AG04450 (cell line): Measurements from ENCODE around the gene RNF40. TPM values are rescaled to one million over a fixed set of nuclear protein-coding genes. Genes with fewer than 3 reads are reported as not detected.

Experiments used
- CTCF ChIA-PET: fragments of 300-600, 350-600 bp; formaldehyde crosslinking; extraction: SDS; loops from one replicate; lab custom pipeline; 2022; ENCODE audit warnings: antibody characterized with exemption, inconsistent platforms; lab: Charles Lee
- POLR2A ChIA-PET: fragments of 350-600 bp; formaldehyde crosslinking; extraction: SDS; loops from one replicate; lab custom pipeline; 2021; ENCODE audit warnings: antibody characterized with exemption, inconsistent platforms; lab: Yijun Ruan, JAX
- DNase-seq: peaks from one replicate; pipeline ENCODE4 v3.0.0-alpha.2; 2011; ENCODE audit warnings: low read depth, low spot score
- H3K27ac ChIP-seq: one replicate; pipeline ENCODE4 v1.5.1; 2012; ENCODE audit warnings: low read depth, low read length, control low read depth
- H3K27me3 ChIP-seq: one replicate; pipeline ENCODE4 v1.6.0; 2012; ENCODE audit warnings: low read length; ENCODE audit not compliant: control insufficient read depth, insufficient read depth
- H3K4me3 ChIP-seq: 2 replicates; pipeline ENCODE4 v1.5.1; 2011; ENCODE audit warnings: mild to moderate bottlenecking, low read depth, low read length, control low read depth
- H3K9me3 ChIP-seq: 2 replicates; pipeline ENCODE4 v1.5.1; 2012; ENCODE audit warnings: low read length; ENCODE audit not compliant: control insufficient read depth, insufficient read depth
- polyA plus RNA-seq: library from polyadenylated mRNA; depleted of rRNA; stranded (reverse); fragments of >200 nt; gene quantifications from 2 replicates; pipeline ENCODE4 v1.2.3, GENCODE V29; 2011
- TF ChIP-seq, protein P1 (sequence below): IDR thresholded peaks from 2 replicates; pipeline ENCODE4 v1.5.1; 2011; ENCODE audit warnings: low read depth, low read length, control low read depth, inconsistent platforms

Gene RNF40
- polyA plus RNA-seq, 1 experiment = 66.8 TPM

DNA sequence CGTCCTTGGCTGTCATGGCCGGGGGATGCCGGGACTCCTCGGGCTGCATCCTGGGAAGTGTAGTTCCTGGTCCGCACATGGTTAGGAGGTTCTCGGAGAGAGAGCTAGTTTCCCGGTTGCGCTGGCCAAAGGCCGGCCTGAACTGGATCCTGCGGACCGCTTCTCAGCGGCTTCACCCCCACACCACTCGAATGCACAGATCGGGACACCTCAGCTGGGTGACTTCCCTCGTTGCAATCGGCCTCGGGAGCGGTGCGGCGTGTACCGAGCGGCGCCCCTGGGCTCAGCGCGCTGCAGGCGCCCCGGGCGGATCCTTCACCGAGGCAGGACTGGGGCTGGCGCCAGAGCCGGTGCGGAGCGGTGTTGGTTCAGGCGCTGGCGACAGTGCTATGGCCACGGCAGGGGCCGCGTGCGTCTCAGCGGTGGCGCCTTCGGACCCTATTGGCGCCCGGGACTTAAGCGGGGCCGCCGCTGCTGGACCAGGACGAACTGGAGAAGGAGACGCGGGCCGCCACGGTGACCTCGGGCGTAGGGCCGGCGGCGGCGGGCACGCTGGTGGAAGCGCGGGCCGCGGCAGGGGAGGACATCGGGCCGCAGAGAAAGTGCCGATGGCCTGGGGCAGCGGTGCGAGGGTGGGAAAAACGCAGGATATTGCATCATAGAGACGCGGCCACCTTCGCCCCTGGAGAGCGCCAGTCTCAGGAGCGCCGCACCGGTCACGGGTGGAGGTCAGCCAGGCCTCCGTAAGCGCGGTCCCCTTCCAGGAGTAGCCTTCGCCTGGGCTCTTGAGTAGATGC is 13.5 kb downstream of the RNF40 start:
- TF ChIP-seq, protein P1, sequence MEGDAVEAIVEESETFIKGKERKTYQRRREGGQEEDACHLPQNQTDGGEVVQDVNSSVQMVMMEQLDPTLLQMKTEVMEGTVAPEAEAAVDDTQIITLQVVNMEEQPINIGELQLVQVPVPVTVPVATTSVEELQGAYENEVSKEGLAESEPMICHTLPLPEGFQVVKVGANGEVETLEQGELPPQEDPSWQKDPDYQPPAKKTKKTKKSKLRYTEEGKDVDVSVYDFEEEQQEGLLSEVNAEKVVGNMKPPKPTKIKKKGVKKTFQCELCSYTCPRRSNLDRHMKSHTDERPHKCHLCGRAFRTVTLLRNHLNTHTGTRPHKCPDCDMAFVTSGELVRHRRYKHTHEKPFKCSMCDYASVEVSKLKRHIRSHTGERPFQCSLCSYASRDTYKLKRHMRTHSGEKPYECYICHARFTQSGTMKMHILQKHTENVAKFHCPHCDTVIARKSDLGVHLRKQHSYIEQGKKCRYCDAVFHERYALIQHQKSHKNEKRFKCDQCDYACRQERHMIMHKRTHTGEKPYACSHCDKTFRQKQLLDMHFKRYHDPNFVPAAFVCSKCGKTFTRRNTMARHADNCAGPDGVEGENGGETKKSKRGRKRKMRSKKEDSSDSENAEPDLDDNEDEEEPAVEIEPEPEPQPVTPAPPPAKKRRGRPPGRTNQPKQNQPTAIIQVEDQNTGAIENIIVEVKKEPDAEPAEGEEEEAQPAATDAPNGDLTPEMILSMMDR = no peak
- POLR2A ChIA-PET = interaction anchor here (0.6 to 1.5 kb wide), 3 partner anchors 28 to 42 kb away, joined by 3 to 6 read pairs (median 4); partner anchors contain the start of gene PHKG2
- no peak for DNase-seq
- no peaks in the 10 kb centered on the region for H3K27me3 ChIP-seq
- peak overlapping the region; percentile 57 for H3K27ac ChIP-seq
- H3K4me3 ChIP-seq = peak overlapping the region; percentile 73
- no peaks in the 10 kb centered on the region; the same call in 1 of the 2 replicates for H3K9me3 ChIP-seq
- CTCF ChIA-PET = no interaction called here

DNA sequence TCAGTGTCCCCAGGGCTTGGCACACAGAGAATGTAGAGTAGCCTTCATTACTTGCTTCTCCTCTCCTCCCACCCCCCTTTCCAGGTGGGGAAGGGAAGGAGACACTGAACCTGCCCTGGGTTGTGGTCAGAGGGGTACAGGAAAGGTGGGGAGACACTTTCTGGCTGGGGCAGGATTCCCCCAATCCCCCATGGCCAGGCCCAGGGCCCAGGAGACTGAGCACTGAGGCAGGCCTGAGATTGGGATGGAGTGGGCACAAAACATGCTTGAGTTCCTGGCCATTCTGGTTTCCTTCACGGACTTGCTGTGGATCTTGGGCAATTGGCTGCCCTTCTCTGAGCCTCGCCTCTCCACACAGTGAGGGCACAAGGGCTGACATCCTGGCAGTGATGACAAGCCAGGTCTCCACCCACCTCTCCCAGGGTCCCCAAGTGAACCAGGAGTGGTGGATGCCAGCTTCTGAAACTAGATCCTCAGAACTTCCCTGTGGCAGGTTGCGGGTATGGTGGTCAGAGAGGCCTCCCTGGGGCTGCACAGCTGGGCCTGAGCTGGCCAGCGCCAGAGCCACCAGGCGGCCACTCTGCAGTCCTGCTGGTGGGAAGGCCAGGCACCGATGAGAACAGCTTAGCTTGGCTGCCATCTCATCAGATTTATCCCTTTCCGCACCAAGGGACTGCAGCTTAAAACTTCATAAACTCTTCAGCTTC is 15.6 kb downstream of the RNF40 start:
- H3K27ac ChIP-seq = no peak overlapping the region
- POLR2A ChIA-PET = interaction anchor here (0.9 to 1.5 kb wide), 3 partner anchors 8 to 30 kb away, joined by 3 to 4 read pairs (median 3); partner anchors contain the start of gene PHKG2
- no peak overlapping the region for H3K4me3 ChIP-seq
- no peaks in the 10 kb centered on the region; the same call in 1 of the 2 replicates for H3K9me3 ChIP-seq
- TF ChIP-seq, protein P1 = no peak
- CTCF ChIA-PET = no interaction called here
- DNase-seq = no peak
- H3K27me3 ChIP-seq = no peaks in the 10 kb centered on the region

DNA sequence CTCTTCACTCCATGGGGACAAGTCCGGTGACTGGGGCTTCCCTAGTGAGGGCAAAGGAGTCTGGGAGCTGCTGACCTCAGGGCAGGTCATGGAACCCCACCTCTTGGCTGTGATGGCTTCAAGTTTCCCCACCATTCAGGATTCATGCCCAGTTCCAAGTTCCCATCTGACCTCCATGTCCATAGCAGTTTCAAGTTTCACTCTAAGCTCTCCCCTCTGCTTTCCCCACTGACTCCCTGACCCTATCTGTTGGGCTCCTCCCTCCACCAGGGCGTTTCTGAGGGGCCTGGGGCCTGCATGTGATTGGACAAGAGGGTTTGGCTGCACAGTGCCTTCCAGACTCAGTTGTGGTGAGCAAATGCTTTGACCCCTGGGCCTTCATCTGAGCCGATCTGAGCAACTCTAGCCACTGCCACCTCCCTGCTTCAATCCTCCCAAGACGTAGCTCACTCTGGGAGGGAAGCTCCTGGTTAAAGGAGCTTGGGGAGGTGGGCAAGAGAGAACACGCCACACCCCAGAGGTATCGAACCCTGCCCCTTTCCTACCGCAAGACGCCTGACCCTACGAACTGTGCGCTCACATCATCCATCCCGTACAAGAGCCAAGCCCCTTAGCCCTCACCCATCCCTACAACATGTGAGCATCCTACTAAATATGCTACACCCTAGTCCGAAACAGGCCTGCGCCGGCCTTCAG is 16.6 kb downstream of the RNF40 start:
- CTCF ChIA-PET = interaction anchor here (1.1 kb wide), 1 partner anchor 123 kb away, joined by 3 read pairs; no protein-coding TSS in a partner anchor

DNA sequence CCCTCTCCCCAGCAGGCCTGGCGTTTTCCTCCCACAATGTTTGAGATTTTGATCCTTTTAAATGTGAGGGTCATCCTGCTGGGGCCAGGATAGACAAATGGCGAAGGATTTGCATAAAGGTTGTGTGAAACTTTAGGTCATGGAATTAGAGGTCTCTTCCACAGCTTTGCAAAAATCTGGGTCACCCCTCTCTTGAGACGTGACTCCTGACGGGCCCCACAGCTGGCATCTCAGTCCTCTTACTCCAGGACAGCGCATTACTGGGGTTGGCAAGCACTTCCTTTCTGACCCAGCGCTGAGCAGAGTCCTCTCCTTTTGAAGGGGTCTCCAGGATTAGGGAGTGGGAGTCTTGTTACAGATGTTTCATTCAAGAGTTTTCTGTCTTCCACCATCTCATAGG is 17.5 kb downstream of the RNF40 start:
- POLR2A ChIA-PET = interaction anchor here (1.0 kb wide), 1 partner anchor 26 kb away, joined by 3 read pairs; no protein-coding TSS in a partner anchor
- no peaks in the 10 kb centered on the region for H3K27me3 ChIP-seq
- TF ChIP-seq, protein P1 = no peak
- CTCF ChIA-PET = no interaction called here
- H3K4me3 ChIP-seq = no peak overlapping the region
- DNase-seq = no peak
- no peaks in the 10 kb centered on the region; the same call in 1 of the 2 replicates for H3K9me3 ChIP-seq
- no peak overlapping the region for H3K27ac ChIP-seq

More for the DNA sequence above, 16.6 kb downstream of the RNF40 start:
- H3K27me3 ChIP-seq = no peaks in the 10 kb centered on the region
- no peak overlapping the region for H3K4me3 ChIP-seq
- no peak for DNase-seq
- TF ChIP-seq, protein P1 = no peak
- H3K9me3 ChIP-seq = no peaks in the 10 kb centered on the region; the same call in 1 of the 2 replicates
- no peak overlapping the region for H3K27ac ChIP-seq
- POLR2A ChIA-PET = interaction anchor here (1.0 kb wide), 1 partner anchor 9 kb away, joined by 3 read pairs; no protein-coding TSS in a partner anchor
